ENCODE results near the gene LIX1. TPM values are rescaled to one million over a fixed set of nuclear protein-coding genes. Genes with fewer than 3 reads are reported as not detected.

LIX1 gene
- total RNA-seq, 1 experiment from 2014 or later: not detected

- TF ChIP-seq AFF4 (CRISPR knock-in tag; IDR thresholded peaks at IDR 0.05; ENCODE audit: borderline replicate concordance) (no peak), ATF3 (CRISPR knock-in tag; conservative IDR thresholded peaks at IDR 0.05) (no peak), ERG (CRISPR knock-in tag; IDR thresholded peaks at IDR 0.05) (no peak), ATF6 (CRISPR knock-in tag; IDR thresholded peaks at IDR 0.05) (no peak), AR (CRISPR knock-in tag; IDR thresholded peaks at IDR 0.05) (no peak), ZNF425 (CRISPR knock-in tag; conservative IDR thresholded peaks at IDR 0.05) (no peak), ZMAT4 (CRISPR knock-in tag; IDR thresholded peaks at IDR 0.05) (no peak), E2F5 (CRISPR knock-in tag; IDR thresholded peaks at IDR 0.05) (no peak), CREB1 (CRISPR knock-in tag; IDR thresholded peaks at IDR 0.05) (no peak)
These were observed 6.5 kb downstream of the LIX1 start (continued) for GRCh38 chr5:97135868-97136267.

GRCh38 chr5:97134634-97135033 lies 7.8 kb downstream of the LIX1 start:
- ATAC-seq (peak; percentile 98), DNase-seq (ENCODE audit: low spot score) (peak; percentile 13)
- H3K4me3 Mint-ChIP-seq: no peak overlapping the region
- ChIA-PET CTCF (interaction anchor here (0.5 to 2.6 kb wide), 7 partner anchors 8 to 382 kb away, joined by 3 to 17 read pairs (median 6); partner anchors contain the start of gene LIX1), POLR2A (interaction anchor here (1.0 kb wide), 1 partner anchor 326 kb away, joined by 3 read pairs; the partner anchor contains the start of gene ERAP1)
- H3K9me3 Mint-ChIP-seq: no peaks in the 10 kb centered on the region
- peaks cover 11% of the 10 kb centered on the region for H3K4me1 Mint-ChIP-seq
- H3K27ac Mint-ChIP-seq: peak overlapping the region; percentile 83
- H3K36me3 Mint-ChIP-seq: no peaks in the 10 kb centered on the region
- no peaks in the 10 kb centered on the region for H3K27me3 Mint-ChIP-seq (ENCODE audit: low read depth)
- no peak for TF ChIP-seq TEAD4 (CRISPR knock-in tag; IDR thresholded peaks at IDR 0.05)
- no peak for TF ChIP-seq CREB1 (CRISPR knock-in tag; IDR thresholded peaks at IDR 0.05)
- TF ChIP-seq STAT6 (CRISPR knock-in tag; conservative IDR thresholded peaks at IDR 0.05; ENCODE audit: low read depth): no peak
- TF ChIP-seq MYBL2 (CRISPR knock-in tag; IDR thresholded peaks at IDR 0.05): no peak
- no peak for TF ChIP-seq ZBTB21 (CRISPR knock-in tag; IDR thresholded peaks at IDR 0.05; ENCODE audit: borderline replicate concordance)
- no peak for TF ChIP-seq ELF4 (CRISPR knock-in tag; IDR thresholded peaks at IDR 0.05; ENCODE audit: low read depth)
- TF ChIP-seq JAZF1 (CRISPR knock-in tag; IDR thresholded peaks at IDR 0.05): no peak
- TF ChIP-seq PRRX2 (CRISPR knock-in tag; IDR thresholded peaks at IDR 0.05): no peak
- no peak for TF ChIP-seq ZNF671 (CRISPR knock-in tag; IDR thresholded peaks at IDR 0.05)
